Upper lobe of left lung (tissue), 4 donors: Measurements from ENCODE around the gene ARHGEF12.

ENCODE experiments used
- CTCF ChIP-seq, 6 experiments: fragments of 450-650 bp in 4 of 6; fragments of 200-600 bp in 2 of 6; sonication (generic) in 2 of 6; IDR thresholded peaks; one replicate each; pipeline ENCODE4 v1.5.1; 2016 to 2019; ENCODE audit warnings: antibody characterized with exemption in 6 of 6
- POLR2A ChIP-seq, 4 donors: fragments of 450-650 bp; IDR thresholded peaks; one replicate each; pipeline ENCODE4 v1.5.1; 2016 to 2017; ENCODE audit warnings: antibody characterized with exemption in 4 of 4, mild to moderate bottlenecking in 2 of 4
- POLR2AphosphoS5 ChIP-seq, 2 donors: sonication (generic); formaldehyde crosslinking; IDR thresholded peaks; one replicate each; pipeline ENCODE4 v1.5.1; 2017; ENCODE audit warnings: antibody characterized with exemption in 2 of 2

GRCh38 chr11:120510406-120511115 lies 174.3 kb downstream of the ARHGEF12 start:
- TF ChIP-seq CTCF (IDR thresholded peaks at IDR 0.05) (no peak), POLR2A (IDR thresholded peaks at IDR 0.05) (no peak), POLR2AphosphoS5 (IDR thresholded peaks at IDR 0.05) (no peak)
